ENCODE results near the gene MAEA.

MAEA gene

GRCh38 chr4:1265351-1265750, 24.3 kb upstream of the MAEA start:
- Histone ChIP-seq H3K79me1 (replicated peaks; ENCODE audit: low read length, poor library complexity, severe bottlenecking) (no peaks in the 10 kb centered on the region), H4K91ac (ENCODE audit: low read length) (no peak overlapping the region), H3K18ac (ENCODE audit: low read depth in 1 of 2, low read length in 2 of 2) (no peak overlapping the region), H3K27ac (ENCODE audit: low read length, poor library complexity, severe bottlenecking) (no peak overlapping the region), H3K4me3 (ENCODE audit: insufficient read depth in 1 of 2, low read depth in 1 of 2, low read length in 2 of 2) (no peak overlapping the region), H3K27me3 (ENCODE audit: control insufficient read depth in 1 of 2, insufficient read depth in 1 of 2, low read length in 2 of 2) (no peaks in the 10 kb centered on the region), H2BK5ac (ENCODE audit: low read depth, low read length, poor library complexity, severe bottlenecking) (no peak overlapping the region), H2AK5ac (ENCODE audit: low read length, severe bottlenecking) (no peak overlapping the region), H2BK15ac (ENCODE audit: low read depth, poor library complexity, severe bottlenecking) (no peak overlapping the region), H3K36me3 (ENCODE audit: control insufficient read depth in 1 of 2, insufficient read depth in 2 of 2, low read depth in 1 of 2, low read length in 2 of 2) (peaks cover 3% of the 10 kb centered on the region in 2 experiments), H3K4me1 (ENCODE audit: control insufficient read depth, insufficient read depth, low read depth, low read length) (no peaks in the 10 kb centered on the region), H3K4me2 (ENCODE audit: low read length, poor library complexity, severe bottlenecking) (no peak overlapping the region), H3K14ac (ENCODE audit: low read length in 2 of 2) (no peak overlapping the region), H2AFZ (ENCODE audit: low read depth, low read length) (no peak overlapping the region), H3K4ac (ENCODE audit: low read depth in 1 of 2, low read length in 2 of 2) (no peak overlapping the region), H2BK12ac (ENCODE audit: low read length in 2 of 2) (no peak overlapping the region), H3K9ac (ENCODE audit: low read length) (no peak overlapping the region), H2BK120ac (ENCODE audit: low read depth, low read length) (no peak overlapping the region), H3K23ac (ENCODE audit: low read length in 2 of 2) (no peak overlapping the region), H3K9me3 (ENCODE audit: control insufficient read depth, low read length) (peaks cover 14% of the 10 kb centered on the region), H4K8ac (ENCODE audit: low read length) (no peak overlapping the region)
- DNase-seq = no peak
- 90% methylated on average over 11 of the region's 11 CpGs for WGBS

- Histone ChIP-seq H2BK15ac (ENCODE audit: low read depth, poor library complexity, severe bottlenecking) (no peak overlapping the region), H3K4me3 (ENCODE audit: insufficient read depth in 1 of 2, low read depth in 1 of 2, low read length in 2 of 2) (no peak overlapping the region), H2BK12ac (ENCODE audit: low read length in 2 of 2) (no peak overlapping the region), H4K91ac (ENCODE audit: low read length) (no peak overlapping the region), H3K27me3 (ENCODE audit: control insufficient read depth in 1 of 2, insufficient read depth in 1 of 2, low read length in 2 of 2) (no peaks in the 10 kb centered on the region), H3K27ac (ENCODE audit: low read length, poor library complexity, severe bottlenecking) (no peak overlapping the region), H2BK120ac (ENCODE audit: low read depth, low read length) (no peak overlapping the region), H3K4me2 (ENCODE audit: low read length, poor library complexity, severe bottlenecking) (no peak overlapping the region), H2AFZ (ENCODE audit: low read depth, low read length) (no peak overlapping the region), H3K79me1 (replicated peaks; ENCODE audit: low read length, poor library complexity, severe bottlenecking) (no peaks in the 10 kb centered on the region), H3K9ac (ENCODE audit: low read length) (no peak overlapping the region), H3K36me3 (ENCODE audit: control insufficient read depth in 1 of 2, insufficient read depth in 2 of 2, low read depth in 1 of 2, low read length in 2 of 2) (peaks cover 3% of the 10 kb centered on the region in 2 experiments), H3K14ac (ENCODE audit: low read length in 2 of 2) (no peak overlapping the region), H3K18ac (ENCODE audit: low read depth in 1 of 2, low read length in 2 of 2) (no peak overlapping the region), H3K9me3 (ENCODE audit: control insufficient read depth, low read length) (peaks cover 14% of the 10 kb centered on the region), H3K4me1 (ENCODE audit: control insufficient read depth, insufficient read depth, low read depth, low read length) (no peaks in the 10 kb centered on the region), H3K4ac (ENCODE audit: low read depth in 1 of 2, low read length in 2 of 2) (no peak overlapping the region), H2BK5ac (ENCODE audit: low read depth, low read length, poor library complexity, severe bottlenecking) (no peak overlapping the region), H3K23ac (ENCODE audit: low read length in 2 of 2) (no peak overlapping the region), H4K8ac (ENCODE audit: low read length) (no peak overlapping the region), H2AK5ac (ENCODE audit: low read length, severe bottlenecking) (no peak overlapping the region)
- 81% methylated on average over 6 of the region's 9 CpGs for WGBS
- DNase-seq = no peak
Observed at GRCh38 chr4:1266881-1267763, 22.6 kb upstream of the MAEA start.

- no peaks in the 10 kb centered on the region for H3K4me1 ChIP-seq (ENCODE audit: control insufficient read depth, insufficient read depth, low read depth, low read length)
- H2AK5ac ChIP-seq (ENCODE audit: low read length, severe bottlenecking) = no peak overlapping the region
- no peak overlapping the region for H3K14ac ChIP-seq (ENCODE audit: low read length in 2 of 2)
- H3K79me1 ChIP-seq (replicated peaks; ENCODE audit: low read length, poor library complexity, severe bottlenecking) = no peaks in the 10 kb centered on the region
- no peak overlapping the region for H3K23ac ChIP-seq (ENCODE audit: low read length in 2 of 2)
- H4K91ac ChIP-seq (ENCODE audit: low read length) = no peak overlapping the region
- no peak overlapping the region for H2BK12ac ChIP-seq (ENCODE audit: low read length in 2 of 2)
- no peaks in the 10 kb centered on the region for H3K27me3 ChIP-seq (ENCODE audit: control insufficient read depth in 1 of 2, insufficient read depth in 1 of 2, low read length in 2 of 2)
- no peak overlapping the region for H4K8ac ChIP-seq (ENCODE audit: low read length)
- no peak overlapping the region for H2AFZ ChIP-seq (ENCODE audit: low read depth, low read length)
- no peak overlapping the region for H3K27ac ChIP-seq (ENCODE audit: low read length, poor library complexity, severe bottlenecking)
- no peak overlapping the region for H3K4me2 ChIP-seq (ENCODE audit: low read length, poor library complexity, severe bottlenecking)
- no peak overlapping the region for H3K4me3 ChIP-seq (ENCODE audit: insufficient read depth in 1 of 2, low read depth in 1 of 2, low read length in 2 of 2)
- H2BK120ac ChIP-seq (ENCODE audit: low read depth, low read length) = no peak overlapping the region
- H3K9me3 ChIP-seq (ENCODE audit: control insufficient read depth, low read length) = peaks cover 14% of the 10 kb centered on the region
- H3K36me3 ChIP-seq (ENCODE audit: control insufficient read depth in 1 of 2, insufficient read depth in 2 of 2, low read depth in 1 of 2, low read length in 2 of 2) = peaks cover 3% of the 10 kb centered on the region in 2 experiments
- no peak overlapping the region for H2BK15ac ChIP-seq (ENCODE audit: low read depth, poor library complexity, severe bottlenecking)
- H3K9ac ChIP-seq (ENCODE audit: low read length) = no peak overlapping the region
- H2BK5ac ChIP-seq (ENCODE audit: low read depth, low read length, poor library complexity, severe bottlenecking) = no peak overlapping the region
- H3K4ac ChIP-seq (ENCODE audit: low read depth in 1 of 2, low read length in 2 of 2) = no peak overlapping the region
- DNase-seq = no peak
- no peak overlapping the region for H3K18ac ChIP-seq (ENCODE audit: low read depth in 1 of 2, low read length in 2 of 2)
Observed at GRCh38 chr4:1269209-1269608, 20.5 kb upstream of the MAEA start.

GRCh38 chr4:1271686-1272085, 18.0 kb upstream of the MAEA start:
- H3K4me1 ChIP-seq (ENCODE audit: control insufficient read depth, insufficient read depth, low read depth, low read length) = no peaks in the 10 kb centered on the region
- H3K18ac ChIP-seq (ENCODE audit: low read depth in 1 of 2, low read length in 2 of 2) = no peak overlapping the region
- no peaks in the 10 kb centered on the region for H3K36me3 ChIP-seq (ENCODE audit: control insufficient read depth in 1 of 2, insufficient read depth in 2 of 2, low read depth in 1 of 2, low read length in 2 of 2)
- H2AFZ ChIP-seq (ENCODE audit: low read depth, low read length) = no peak overlapping the region
- H2BK15ac ChIP-seq (ENCODE audit: low read depth, poor library complexity, severe bottlenecking) = no peak overlapping the region
- no peak overlapping the region for H3K4me2 ChIP-seq (ENCODE audit: low read length, poor library complexity, severe bottlenecking)
- no peak overlapping the region for H3K23ac ChIP-seq (ENCODE audit: low read length in 2 of 2)
- no peak overlapping the region for H3K4me3 ChIP-seq (ENCODE audit: insufficient read depth in 1 of 2, low read depth in 1 of 2, low read length in 2 of 2)
- 83% methylated on average over 5 of the region's 5 CpGs for WGBS
- H3K4ac ChIP-seq (ENCODE audit: low read depth in 1 of 2, low read length in 2 of 2) = no peak overlapping the region
- H4K8ac ChIP-seq (ENCODE audit: low read length) = no peak overlapping the region
- no peak overlapping the region for H3K27ac ChIP-seq (ENCODE audit: low read length, poor library complexity, severe bottlenecking)
- no peak overlapping the region for H3K14ac ChIP-seq (ENCODE audit: low read length in 2 of 2)
- no peaks in the 10 kb centered on the region for H3K79me1 ChIP-seq (replicated peaks; ENCODE audit: low read length, poor library complexity, severe bottlenecking)
- H2AK5ac ChIP-seq (ENCODE audit: low read length, severe bottlenecking) = no peak overlapping the region
- peaks cover 10% of the 10 kb centered on the region for H3K9me3 ChIP-seq (ENCODE audit: control insufficient read depth, low read length)
- DNase-seq = no peak
- no peak overlapping the region for H3K9ac ChIP-seq (ENCODE audit: low read length)
- peaks cover 0 to 3% of the 10 kb centered on the region in 2 experiments for H3K27me3 ChIP-seq (ENCODE audit: control insufficient read depth in 1 of 2, insufficient read depth in 1 of 2, low read length in 2 of 2)
- no peak overlapping the region for H2BK120ac ChIP-seq (ENCODE audit: low read depth, low read length)
- no peak overlapping the region for H2BK5ac ChIP-seq (ENCODE audit: low read depth, low read length, poor library complexity, severe bottlenecking)
- no peak overlapping the region for H2BK12ac ChIP-seq (ENCODE audit: low read length in 2 of 2)
- no peak overlapping the region for H4K91ac ChIP-seq (ENCODE audit: low read length)

Data from mesenchymal stem cell (in vitro differentiated cells and primary cell).